ENCODE results near the gene CADPS2.

- TF ChIP-seq CTCF (conservative IDR thresholded peaks at IDR 0.05 in 1 of 2, IDR thresholded peaks at IDR 0.05 in 1 of 2; ENCODE audit: low read depth in 1 of 2, low read length in 2 of 2) (no peak), EZH2 (IDR thresholded peaks at IDR 0.05; ENCODE audit: low read length, missing control alignments) (no peak)
Measured at GRCh38 chr7:122457325-122457724, 428.9 kb downstream of the CADPS2 start.
